ENCODE data around the gene MTARC2.

- TF ChIP-seq EZH2 (IDR thresholded peaks at IDR 0.05) = no peak
- TF ChIP-seq CTCF (IDR thresholded peaks at IDR 0.05) = no peak
- no peak for TF ChIP-seq EZH2phosphoT487 (IDR thresholded peaks at IDR 0.05)
Observed at GRCh38 chr1:220809704-220810103, 61.6 kb downstream of the MTARC2 start.
